GOT3 (cell line): ENCODE results near the gene INAVA.

ENCODE experiments used
- DNase-seq: peaks from one replicate; lab custom pipeline; 2025; ENCODE audit warnings: mixed read lengths; lab: John Stamatoyannopoulos, UW

The INAVA gene

GRCh38 chr1:200894712-200895442, at the start of gene INAVA:
Gene INAVA, plus strand, starts transcription at chr1:200894900. Its CDS starts 3,501 bp downstream, at chr1:200898401.
- DNase-seq, result no peak

GRCh38 chr1:200845360-200845759, 49.3 kb upstream of the INAVA start:
- no peak for DNase-seq

- DNase-seq, result no peak
Observed at GRCh38 chr1:200846398-200846797, 48.3 kb upstream of the INAVA start.

- no peak for DNase-seq
Observed at GRCh38 chr1:200849430-200849829, 45.3 kb upstream of the INAVA start.

- no peak for DNase-seq
Observed at GRCh38 chr1:200850554-200850953, 44.1 kb upstream of the INAVA start.

GRCh38 chr1:200856716-200857357, 37.9 kb upstream of the INAVA start:
- no peak for DNase-seq

GRCh38 chr1:200857804-200858203, 36.9 kb upstream of the INAVA start:
- DNase-seq, result no peak

- DNase-seq, result no peak
Observed at GRCh38 chr1:200861937-200862647, 32.6 kb upstream of the INAVA start.

- no peak for DNase-seq
Observed at GRCh38 chr1:200862713-200863415, 31.8 kb upstream of the INAVA start.

- DNase-seq, result no peak
Observed at GRCh38 chr1:200866116-200866515, 28.6 kb upstream of the INAVA start.

GRCh38 chr1:200866521-200866920, 28.2 kb upstream of the INAVA start:
- DNase-seq, result no peak

GRCh38 chr1:200867018-200867811, 27.5 kb upstream of the INAVA start:
- no peak for DNase-seq

- no peak for DNase-seq
Observed at GRCh38 chr1:200869376-200869752, 25.3 kb upstream of the INAVA start.

- DNase-seq, result no peak
Observed at GRCh38 chr1:200869753-200870391, 24.8 kb upstream of the INAVA start.

GRCh38 chr1:200872446-200873115, 22.1 kb upstream of the INAVA start, which contains the start of gene GPR25:
Gene GPR25, plus strand, starts transcription at chr1:200872981. Its CDS starts 57 bp downstream, at chr1:200873038.
- no peak for DNase-seq

GRCh38 chr1:200873116-200873670, 21.5 kb upstream of the INAVA start:
- no peak for DNase-seq

GRCh38 chr1:200873671-200874397, 20.9 kb upstream of the INAVA start:
- DNase-seq, result no peak

GRCh38 chr1:200874694-200875093, 20.0 kb upstream of the INAVA start:
- no peak for DNase-seq

- DNase-seq, result no peak
Observed at GRCh38 chr1:200875416-200875815, 19.3 kb upstream of the INAVA start.
